HepG2 (cell line): Measurements from ENCODE around the gene CAPN14. TPM values are rescaled to one million over a fixed set of nuclear protein-coding genes. Genes with fewer than 3 reads are reported as not detected.

Experiments used
- ATAC-seq: fragments of 200-7000 bp; cut with Tn5 transposase; 3 replicates; pipeline ENCODE4 v1.9.1; 2020; ENCODE audit warnings: mild to moderate bottlenecking, moderate library complexity
- BruUV-seq: library from RNA; stranded (reverse); fragments of 400-500 nt; replicated peaks from 2 replicates; lab custom pipeline; 2021; lab: Mats Ljungman, UMichigan
- CTCF ChIA-PET: fragments of 300-600 bp; formaldehyde crosslinking; extraction: SDS; loops from one replicate; lab custom pipeline; 2021; ENCODE audit warnings: low total read pairs, inconsistent platforms, low intra/inter-chr PET ratio; lab: Yijun Ruan, JAX
- POLR2A ChIA-PET: fragments of 350-600 bp; sonication (Branson Sonifier 250); formaldehyde crosslinking; loops from one replicate; lab custom pipeline; 2020; ENCODE audit warnings: antibody characterized with exemption, inconsistent platforms; lab: Yijun Ruan, JAX
- DNase-seq: peaks from one replicate; pipeline ENCODE4 v3.0.0-alpha.2; 2015; ENCODE audit warnings: low spot score
- FAIRE-seq: peaks from 3 replicates; lab custom pipeline; 2011; peaks lifted over from hg19 to GRCh38; lab: Jason Lieb, UNC
- H2AFZ ChIP-seq: one replicate; pipeline ENCODE4 v1.6.1; 2011; ENCODE audit warnings: low read length, inconsistent platforms
- H3K27ac ChIP-seq: fragments of 300-600 bp; 3 replicates; pipeline ENCODE4 v1.8.0; 2011; ENCODE audit warnings: mixed run types, mild to moderate bottlenecking, mixed read lengths, low read length, inconsistent platforms; ENCODE audit not compliant: insufficient read depth; ENCODE audit errors: extremely low read length
- H3K27me3 ChIP-seq, 2 experiments: fragments of 200-600 bp in 1 of 2; 2 replicates in 1 of 2; 3 replicates in 1 of 2; pipeline versions ENCODE4 v1.6.0 to v1.8.0; 2011; ENCODE audit warnings: low read length in 2 of 2, mild to moderate bottlenecking in 2 of 2, moderate library complexity in 2 of 2, inconsistent platforms in 1 of 2; ENCODE audit not compliant: insufficient read depth in 2 of 2, control insufficient read depth in 1 of 2
- H3K36me3 ChIP-seq, 2 experiments: fragments of 200-600 bp in 1 of 2; replicated peaks in 1 of 2; 2 replicates in 1 of 2; 3 replicates in 1 of 2; pipeline versions ENCODE4 v1.5.1 to v1.8.0; 2011; ENCODE audit warnings: low read length in 2 of 2, inconsistent platforms in 1 of 2; ENCODE audit not compliant: insufficient read depth in 2 of 2, control insufficient read depth in 1 of 2
- H3K4me1 ChIP-seq: 2 replicates; pipeline ENCODE4 v1.5.1; 2012; ENCODE audit warnings: low read length, inconsistent platforms; ENCODE audit not compliant: insufficient read depth
- H3K4me2 ChIP-seq: 2 replicates; pipeline ENCODE4 v1.6.0; 2011; ENCODE audit warnings: low read depth, low read length, inconsistent platforms
- H3K4me3 ChIP-seq, 3 experiments: fragments of 200-600 bp in 1 of 3; sonication (generic), shearing (Covaris generic) in 1 of 3; replicated peaks in 1 of 3; 2 replicates each; pipeline ENCODE4 v1.5.1; 2011 to 2016; ENCODE audit warnings: low read length in 3 of 3, inconsistent platforms in 2 of 3, low read depth in 2 of 3, mild to moderate bottlenecking in 2 of 3, control low read depth in 1 of 3, mixed read lengths in 1 of 3; ENCODE audit not compliant: insufficient read depth in 1 of 3
- H3K79me2 ChIP-seq: one replicate; pipeline ENCODE4 v1.6.1; 2011; ENCODE audit warnings: low read length, inconsistent platforms; ENCODE audit not compliant: insufficient read depth
- H3K9ac ChIP-seq: 2 replicates; pipeline ENCODE4 v1.6.0; 2011; ENCODE audit warnings: mild to moderate bottlenecking, low read depth, low read length, inconsistent platforms; ENCODE audit not compliant: insufficient read depth
- H3K9me3 ChIP-seq: 2 replicates; pipeline ENCODE4 v1.5.1; 2012; ENCODE audit warnings: mild to moderate bottlenecking, low read length
- H4K20me1 ChIP-seq: 2 replicates; pipeline ENCODE4 v1.6.0; 2011; ENCODE audit warnings: inconsistent platforms, mild to moderate bottlenecking, low read length, moderate library complexity; ENCODE audit not compliant: insufficient read depth
- ATF2 ChIP-seq: sonication (generic); formaldehyde crosslinking; IDR thresholded peaks from 2 replicates; pipeline ENCODE4 v1.4.0; 2020; ENCODE audit warnings: missing genetic modification reagents
- HNF4A ChIP-seq: sonication (generic); formaldehyde crosslinking; IDR thresholded peaks from 2 replicates; pipeline ENCODE4 v1.4.0; 2020; ENCODE audit warnings: missing genetic modification reagents
- SP4 ChIP-seq: sonication (generic); formaldehyde crosslinking; IDR thresholded peaks from 2 replicates; pipeline ENCODE4 v1.8.1; 2023; ENCODE audit warnings: mild to moderate bottlenecking, missing genetic modification reagents
- TBX2 ChIP-seq: sonication (generic); formaldehyde crosslinking; IDR thresholded peaks from 2 replicates; pipeline ENCODE4 v1.5.0; 2020; ENCODE audit warnings: missing genetic modification reagents, mild to moderate bottlenecking, borderline replicate concordance
- ZFP37 ChIP-seq: sonication (generic); formaldehyde crosslinking; IDR thresholded peaks from 2 replicates; pipeline ENCODE4 v1.4.0; 2020; ENCODE audit warnings: missing genetic modification reagents, borderline replicate concordance
- ZNF441 ChIP-seq: sonication (generic); formaldehyde crosslinking; IDR thresholded peaks from 2 replicates; pipeline ENCODE4 v1.7.0; 2021; ENCODE audit warnings: missing genetic modification reagents, borderline replicate concordance
- ZNF670 ChIP-seq: sonication (generic); formaldehyde crosslinking; IDR thresholded peaks from 2 replicates; pipeline ENCODE4 v1.8.0; 2022; ENCODE audit warnings: mild to moderate bottlenecking, missing genetic modification reagents, borderline replicate concordance
- ZNF704 ChIP-seq: sonication (generic); formaldehyde crosslinking; IDR thresholded peaks from 2 replicates; pipeline ENCODE4 v1.8.1; 2023; ENCODE audit warnings: mild to moderate bottlenecking, inconsistent platforms, moderate library complexity, missing genetic modification reagents, borderline replicate concordance
- ZNF768 ChIP-seq: sonication (generic); formaldehyde crosslinking; IDR thresholded peaks from 2 replicates; pipeline ENCODE4 v1.4.0; 2020; ENCODE audit warnings: missing genetic modification reagents
- WGBS: methylation state at CpG from one replicate; pipeline ENCODE4 v1.1.6; 2017; ENCODE audit warnings: low lambda C conversion rate; 5-methylcytosine and 5-hydroxymethylcytosine counted together
- in situ Hi-C: cut with HindIII; loops from 2 replicates; pipeline ENCODE4 v1.10.0; 2017; ENCODE audit warnings: low pct_unique_long_range_greater_than_20kb; ENCODE audit not compliant: extremely low pct_ligation_motif_present
- intact Hi-C: fragments of 100-400 bp; cut with micrococcal nuclease; formaldehyde crosslinking; loops from one replicate; pipeline ENCODE4 v1.10.0; 2022; ENCODE audit not compliant: unreplicated experiment
- polyA plus RNA-seq, 8 experiments: library from polyadenylated mRNA; depleted of rRNA in 3 of 8; stranded (reverse) in 7 of 8; unstranded in 1 of 8; fragments of >200 nt; fragmentation: Illumina TruSeq in 4 of 8; extraction: Trizol in 4 of 8; gene quantifications; 2 replicates each; pipeline versions ENCODE4 v1.2.1 to v1.2.3, GENCODE V29; 2011 to 2016; ENCODE audit warnings: low read depth in 4 of 8, missing spikeins in 1 of 8, mixed read lengths in 1 of 8; ENCODE audit not compliant: insufficient read depth in 1 of 8
- total RNA-seq, 5 experiments: library from RNA; depleted of rRNA; stranded (reverse); fragments of >200 nt; fragmentation: Illumina TruSeq; extraction: Trizol; gene quantifications; 2 replicates each; pipeline ENCODE4 v1.2.3, GENCODE V29; 2016; ENCODE audit warnings: low read depth in 1 of 5
- TF ChIP-seq, protein P1 (sequence below): sonication (generic); formaldehyde crosslinking; IDR thresholded peaks from 2 replicates; pipeline ENCODE4 v1.4.0; 2020; ENCODE audit warnings: missing genetic modification reagents; ENCODE audit errors: not compliant biosample characterization
- TF ChIP-seq, protein P2 (sequence below): sonication (generic); formaldehyde crosslinking; IDR thresholded peaks from 2 replicates; pipeline ENCODE4 v1.5.1; 2020; ENCODE audit warnings: mild to moderate bottlenecking, missing genetic modification reagents, moderate library complexity

CAPN14 gene
- total and polyA plus RNA-seq, 2 of the 13 experiments (the other 11 are each of a cell fraction or from before 2014, with no cell fraction given): not detected

DNA sequence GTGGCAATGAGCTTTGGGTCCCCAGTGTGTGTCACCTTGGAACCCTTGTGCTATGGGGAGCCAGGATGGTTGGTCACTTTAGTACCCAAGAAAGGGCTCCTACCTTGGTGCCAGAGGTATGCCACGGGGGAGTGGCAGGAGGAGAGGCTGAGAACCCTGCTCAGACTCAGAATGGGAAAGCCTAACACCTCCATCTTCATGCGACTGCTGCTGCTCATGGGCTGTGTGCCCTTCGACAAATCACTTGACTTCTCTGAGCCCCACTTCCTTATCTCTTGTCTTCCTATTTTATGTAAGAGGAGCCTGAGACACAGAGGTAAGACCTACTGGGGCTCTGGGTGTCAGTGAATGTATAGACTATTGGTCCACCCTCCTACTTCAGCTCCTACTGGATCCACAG lies 41.8 kb upstream of the CAPN14 start:
- Histone ChIP-seq H3K27ac (no peak overlapping the region), H3K9ac (no peak overlapping the region), H3K4me3 (no peak overlapping the region), H2AFZ (no peak overlapping the region), H3K4me2 (no peak overlapping the region), H4K20me1 (no peaks in the 10 kb centered on the region), H3K27me3 (peaks cover 0 to 10% of the 10 kb centered on the region in 2 experiments; a peak in 1 of 5 replicates), H3K79me2 (no peaks in the 10 kb centered on the region), H3K4me1 (no peaks in the 10 kb centered on the region), H3K36me3 (no peaks in the 10 kb centered on the region), H3K9me3 (no peaks in the 10 kb centered on the region)
- intact Hi-C loops: no loop called here
- ChIA-PET POLR2A (no interaction called here), CTCF (no interaction called here)
- WGBS: 47% methylated on average over 3 of the region's 3 CpGs
- ATAC-seq (no peak), FAIRE-seq (no peak), DNase-seq (no peak)
- TF ChIP-seq ZNF670 (CRISPR knock-in tag) (no peak), ZNF768 (peak; percentile 61)
- in situ Hi-C loops: no loop called here
- no TSS peak for BruUV-seq

DNA sequence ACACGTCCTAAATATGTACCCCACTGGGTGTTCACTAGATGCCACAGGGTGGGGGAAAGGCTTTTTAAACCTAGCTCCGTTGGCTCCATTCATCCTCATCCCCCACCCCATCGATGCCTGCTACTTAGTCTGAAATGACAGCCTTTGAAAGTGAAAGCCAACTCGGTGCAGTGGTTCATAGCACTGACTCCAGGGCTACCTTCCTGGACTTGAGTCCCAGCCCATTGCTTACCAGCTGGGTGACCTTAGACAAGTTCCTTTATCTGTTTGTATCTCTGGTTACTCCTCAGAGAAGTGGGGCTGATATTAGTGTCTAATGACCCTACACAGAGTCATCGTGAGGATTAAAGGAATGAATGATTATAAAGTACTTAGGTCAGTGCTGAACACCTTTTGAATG lies 41.0 kb upstream of the CAPN14 start:
- FAIRE-seq (no peak), DNase-seq (no peak), ATAC-seq (no peak)
- intact Hi-C loops: no loop called here
- no peak overlapping the region for H2AFZ ChIP-seq
- no peaks in the 10 kb centered on the region for H3K36me3 ChIP-seq
- H3K9me3 ChIP-seq: no peaks in the 10 kb centered on the region
- 11% methylated on average over 5 of the region's 5 CpGs for WGBS
- H3K79me2 ChIP-seq: no peaks in the 10 kb centered on the region
- no TSS peak for BruUV-seq
- H3K4me2 ChIP-seq: no peak overlapping the region
- CTCF ChIA-PET: no interaction called here
- in situ Hi-C loops: no loop called here
- H3K4me1 ChIP-seq: no peaks in the 10 kb centered on the region
- POLR2A ChIA-PET: no interaction called here
- H4K20me1 ChIP-seq: no peaks in the 10 kb centered on the region
- peaks cover 0 to 13% of the 10 kb centered on the region in 2 experiments; a peak in 1 of 5 replicates for H3K27me3 ChIP-seq
- H3K9ac ChIP-seq: no peak overlapping the region
- no peak overlapping the region for H3K4me3 ChIP-seq
- no peak overlapping the region for H3K27ac ChIP-seq
- no peak for TF ChIP-seq SP4 (CRISPR knock-in tag)
- TF ChIP-seq, protein P1, sequence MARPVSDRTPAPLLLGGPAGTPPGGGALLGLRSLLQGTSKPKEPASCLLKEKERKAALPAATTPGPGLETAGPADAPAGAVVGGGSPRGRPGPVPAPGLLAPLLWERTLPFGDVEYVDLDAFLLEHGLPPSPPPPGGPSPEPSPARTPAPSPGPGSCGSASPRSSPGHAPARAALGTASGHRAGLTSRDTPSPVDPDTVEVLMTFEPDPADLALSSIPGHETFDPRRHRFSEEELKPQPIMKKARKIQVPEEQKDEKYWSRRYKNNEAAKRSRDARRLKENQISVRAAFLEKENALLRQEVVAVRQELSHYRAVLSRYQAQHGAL: no peak
- no peak for TF ChIP-seq ZNF704 (CRISPR knock-in tag)
- TF ChIP-seq TBX2 (CRISPR knock-in tag): no peak
- TF ChIP-seq, protein P2, sequence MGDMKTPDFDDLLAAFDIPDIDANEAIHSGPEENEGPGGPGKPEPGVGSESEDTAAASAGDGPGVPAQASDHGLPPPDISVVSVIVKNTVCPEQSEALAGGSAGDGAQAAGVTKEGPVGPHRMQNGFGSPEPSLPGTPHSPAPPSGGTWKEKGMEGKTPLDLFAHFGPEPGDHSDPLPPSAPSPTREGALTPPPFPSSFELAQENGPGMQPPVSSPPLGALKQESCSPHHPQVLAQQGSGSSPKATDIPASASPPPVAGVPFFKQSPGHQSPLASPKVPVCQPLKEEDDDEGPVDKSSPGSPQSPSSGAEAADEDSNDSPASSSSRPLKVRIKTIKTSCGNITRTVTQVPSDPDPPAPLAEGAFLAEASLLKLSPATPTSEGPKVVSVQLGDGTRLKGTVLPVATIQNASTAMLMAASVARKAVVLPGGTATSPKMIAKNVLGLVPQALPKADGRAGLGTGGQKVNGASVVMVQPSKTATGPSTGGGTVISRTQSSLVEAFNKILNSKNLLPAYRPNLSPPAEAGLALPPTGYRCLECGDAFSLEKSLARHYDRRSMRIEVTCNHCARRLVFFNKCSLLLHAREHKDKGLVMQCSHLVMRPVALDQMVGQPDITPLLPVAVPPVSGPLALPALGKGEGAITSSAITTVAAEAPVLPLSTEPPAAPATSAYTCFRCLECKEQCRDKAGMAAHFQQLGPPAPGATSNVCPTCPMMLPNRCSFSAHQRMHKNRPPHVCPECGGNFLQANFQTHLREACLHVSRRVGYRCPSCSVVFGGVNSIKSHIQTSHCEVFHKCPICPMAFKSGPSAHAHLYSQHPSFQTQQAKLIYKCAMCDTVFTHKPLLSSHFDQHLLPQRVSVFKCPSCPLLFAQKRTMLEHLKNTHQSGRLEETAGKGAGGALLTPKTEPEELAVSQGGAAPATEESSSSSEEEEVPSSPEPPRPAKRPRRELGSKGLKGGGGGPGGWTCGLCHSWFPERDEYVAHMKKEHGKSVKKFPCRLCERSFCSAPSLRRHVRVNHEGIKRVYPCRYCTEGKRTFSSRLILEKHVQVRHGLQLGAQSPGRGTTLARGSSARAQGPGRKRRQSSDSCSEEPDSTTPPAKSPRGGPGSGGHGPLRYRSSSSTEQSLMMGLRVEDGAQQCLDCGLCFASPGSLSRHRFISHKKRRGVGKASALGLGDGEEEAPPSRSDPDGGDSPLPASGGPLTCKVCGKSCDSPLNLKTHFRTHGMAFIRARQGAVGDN (CRISPR knock-in tag): no peak
- TF ChIP-seq ZNF441 (CRISPR knock-in tag): no peak
- TF ChIP-seq HNF4A (CRISPR knock-in tag): no peak
- no peak for TF ChIP-seq ZFP37 (CRISPR knock-in tag)
- no peak for TF ChIP-seq ATF2 (CRISPR knock-in tag)
